Ovary (tissue), 9 donors: ENCODE data around the gene RBM23. TPM values are rescaled to one million over a fixed set of nuclear protein-coding genes. Genes with fewer than 3 reads are reported as not detected.

Experiments
- DNase-seq, 5 donors: peaks; one replicate each; pipeline ENCODE4 v3.0.0-alpha.2; 2019 to 2020
- H3K27ac ChIP-seq, 2 donors: fragments of 200-600 bp; one replicate each; pipeline versions ENCODE4 v1.5.1 to v1.8.0; 2019 to 2022
- H3K27me3 ChIP-seq: fragments of 200-600 bp; one replicate; pipeline ENCODE4 v1.8.0; 2022
- H3K36me3 ChIP-seq: fragments of 200-600 bp; sonication (generic); one replicate; pipeline ENCODE4 v1.5.1; 2019
- H3K4me1 ChIP-seq: one replicate; pipeline ENCODE4 v1.8.1; 2013; ENCODE audit warnings: mild to moderate bottlenecking, moderate library complexity; ENCODE audit not compliant: insufficient read depth
- H3K4me3 ChIP-seq: fragments of 200-600 bp; sonication (generic); one replicate; pipeline ENCODE4 v1.5.1; 2017
- H3K9me3 ChIP-seq, 2 donors: fragments of 200-600 bp in 1 of 2; sonication (generic) in 1 of 2; one replicate each; pipeline versions ENCODE4 v1.5.1 to v1.8.1; 2013 to 2019; ENCODE audit warnings: mild to moderate bottlenecking in 1 of 2, moderate library complexity in 1 of 2
- EP300 ChIP-seq: sonication (generic); formaldehyde crosslinking; IDR thresholded peaks from one replicate; pipeline ENCODE4 v1.6.1; 2017; ENCODE audit warnings: antibody characterized with exemption
- POLR2A ChIP-seq: fragments of 450-650 bp; IDR thresholded peaks from one replicate; pipeline ENCODE4 v1.6.1; 2017; ENCODE audit warnings: antibody characterized with exemption, mild to moderate bottlenecking, moderate library complexity
- WGBS, 3 donors: extraction: QIAGEN DNeasy Blood & Tissue Kit in 1 of 3; methylation state at CpG; one replicate each; pipeline versions ENCODE4 v1.1.5 to v1.1.7; 2013 to 2017; 5-methylcytosine and 5-hydroxymethylcytosine counted together
- intact Hi-C, 4 donors: fragments of 100-400 bp; cut with DNase I; formaldehyde crosslinking; loops; one replicate each; pipeline versions ENCODE4 v1.11.0 to v1.15.1; 2022 to 2023
- polyA plus RNA-seq, 2 donors: library from polyadenylated mRNA; stranded (reverse); fragments of 200-250 nt in 1 of 2; fragments of 350-450 nt in 1 of 2; fragmentation: Illumina TruSeq in 1 of 2; extraction: RNeasy Lipid Tissue Mini Kit (QIAGEN cat#74804) in 1 of 2; gene quantifications; one replicate each; pipeline ENCODE4 v1.2.3, GENCODE V29; 2013 to 2014
- total RNA-seq, 7 donors: library from RNA; depleted of rRNA in 2 of 7; stranded (reverse); fragments of >200 nt in 2 of 7; fragmentation: NEBNext Ultra II Directional in 3 of 7; extraction: Animal tissue kit (Norgen Biotek cat#: 25700) in 3 of 7; gene quantifications; one replicate each; pipeline versions ENCODE4 v1.1.0 to v1.2.4, GENCODE V29; 2016 to 2023
- TF ChIP-seq, protein P1 (sequence below), 3 donors: fragments of 450-650 bp in 2 of 3; fragments of 200-600 bp in 1 of 3; IDR thresholded peaks; one replicate each; pipeline versions ENCODE4 v1.5.1 to v1.8.0; 2016 to 2022; ENCODE audit warnings: antibody characterized with exemption in 3 of 3, mild to moderate bottlenecking in 1 of 3
- donor health status: DM: no; HTN: no; CAD: no; lungs with moderate emphysema.
- donor health status: DM: no; HTN: no; CAD: no.
- donor health status: Bipolar disorder and iron deficiency.
- donor health status: DM: yes; HTN: yes; CAD: no.
- donor health status: DM: no; HTN: no; CAD: no.
- donor health status: DM: yes; HTN: yes; CAD: no.

Gene RBM23
- total and polyA plus RNA-seq, 9 donors: 57.0 to 244 (median 105) TPM

DNA sequence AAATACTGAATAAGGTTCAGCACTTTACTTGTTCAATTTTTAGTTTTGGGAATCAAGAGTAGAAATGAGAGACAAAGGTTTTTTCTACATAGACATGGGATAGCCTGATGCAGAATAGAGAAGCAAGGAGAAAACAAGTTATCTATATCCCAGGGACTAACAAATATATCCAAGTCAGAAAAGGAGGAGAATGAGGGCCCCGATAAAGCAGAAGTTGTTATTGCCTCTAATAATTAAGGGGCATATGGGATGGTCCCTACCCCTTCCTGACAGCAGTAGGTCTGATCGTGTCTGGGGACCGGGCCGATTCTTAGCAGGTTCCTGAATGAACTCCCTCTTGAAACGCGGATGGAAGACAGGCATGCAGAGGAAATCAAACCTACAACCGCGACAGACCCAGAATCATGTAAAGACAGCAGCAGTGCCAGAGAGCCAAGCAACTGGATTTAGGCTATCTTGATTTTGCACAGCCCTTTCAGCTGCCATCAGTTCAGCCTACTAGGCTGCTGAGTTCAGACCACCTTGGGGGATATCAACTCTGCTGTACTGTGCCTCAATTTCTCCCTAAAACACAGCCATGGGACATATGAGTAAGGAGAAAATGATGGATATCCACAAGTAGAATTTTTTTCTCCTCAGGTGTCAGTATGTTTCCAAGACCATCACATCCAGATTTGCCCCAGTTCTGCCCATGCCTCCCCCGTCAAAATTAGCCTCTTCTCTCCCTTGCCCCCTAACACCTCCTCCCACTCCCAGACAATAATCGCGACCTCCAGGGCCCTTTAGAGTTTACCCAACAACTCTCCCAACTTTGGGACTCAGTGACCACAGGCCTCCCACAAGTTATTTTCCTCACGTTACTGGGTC, 9.5 kb upstream of the RBM23 start:
- WGBS, 3 donors: 5 to 13% (median 6%) methylated on average over 12 of the region's 12 CpGs

DNA sequence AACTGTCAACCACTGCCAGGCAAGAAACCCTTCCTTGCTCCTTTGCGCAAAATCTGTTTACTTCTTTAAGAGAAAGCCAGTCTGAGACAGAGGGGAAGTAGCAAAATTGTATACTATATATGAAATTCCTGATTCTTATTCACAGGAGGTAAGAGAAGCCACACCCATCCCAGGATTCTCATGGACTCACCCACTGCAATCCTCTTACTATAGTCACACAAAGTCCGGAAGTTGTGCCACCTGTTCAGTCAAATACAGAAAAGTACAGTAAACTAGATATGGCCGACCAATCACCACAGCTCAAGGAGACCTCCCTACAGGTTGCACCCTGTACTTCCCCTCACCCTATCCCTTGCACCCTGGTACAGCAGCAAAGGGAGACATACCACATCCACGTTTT, 7.4 kb upstream of the RBM23 start:
- Histone ChIP-seq H3K27ac (no peak overlapping the region), H3K36me3 (no peaks in the 10 kb centered on the region), H3K4me1 (peaks cover 3% of the 10 kb centered on the region), H3K9me3 (no peaks in the 10 kb centered on the region), H3K4me3 (no peak overlapping the region), H3K27me3 (no peaks in the 10 kb centered on the region)
- intact Hi-C loops: no loop called here
- no peak for DNase-seq
- TF ChIP-seq EP300: no peak
- TF ChIP-seq POLR2A: no peak
- TF ChIP-seq, protein P1, sequence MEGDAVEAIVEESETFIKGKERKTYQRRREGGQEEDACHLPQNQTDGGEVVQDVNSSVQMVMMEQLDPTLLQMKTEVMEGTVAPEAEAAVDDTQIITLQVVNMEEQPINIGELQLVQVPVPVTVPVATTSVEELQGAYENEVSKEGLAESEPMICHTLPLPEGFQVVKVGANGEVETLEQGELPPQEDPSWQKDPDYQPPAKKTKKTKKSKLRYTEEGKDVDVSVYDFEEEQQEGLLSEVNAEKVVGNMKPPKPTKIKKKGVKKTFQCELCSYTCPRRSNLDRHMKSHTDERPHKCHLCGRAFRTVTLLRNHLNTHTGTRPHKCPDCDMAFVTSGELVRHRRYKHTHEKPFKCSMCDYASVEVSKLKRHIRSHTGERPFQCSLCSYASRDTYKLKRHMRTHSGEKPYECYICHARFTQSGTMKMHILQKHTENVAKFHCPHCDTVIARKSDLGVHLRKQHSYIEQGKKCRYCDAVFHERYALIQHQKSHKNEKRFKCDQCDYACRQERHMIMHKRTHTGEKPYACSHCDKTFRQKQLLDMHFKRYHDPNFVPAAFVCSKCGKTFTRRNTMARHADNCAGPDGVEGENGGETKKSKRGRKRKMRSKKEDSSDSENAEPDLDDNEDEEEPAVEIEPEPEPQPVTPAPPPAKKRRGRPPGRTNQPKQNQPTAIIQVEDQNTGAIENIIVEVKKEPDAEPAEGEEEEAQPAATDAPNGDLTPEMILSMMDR (IDR thresholded peaks at IDR 0.05): no peak
- 78 to 89% (median 82%) methylated on average over 4 of the region's 4 CpGs for WGBS, 3 donors

More for the DNA sequence above, 9.5 kb upstream of the RBM23 start:
- TF ChIP-seq, protein P1 (IDR thresholded peaks at IDR 0.05): no peak
- TF ChIP-seq EP300 (no peak), POLR2A (no peak)
- Histone ChIP-seq H3K27me3 (no peaks in the 10 kb centered on the region), H3K4me3 (peak overlapping the region; percentile 73), H3K4me1 (peaks cover 3% of the 10 kb centered on the region), H3K27ac (peak overlapping the region; percentile 70 to 92), H3K36me3 (no peaks in the 10 kb centered on the region), H3K9me3 (no peaks in the 10 kb centered on the region)
- intact Hi-C loops: loop anchor here in 1 of 4 donors (2.0 kb wide), 1 partner anchor 56 kb away; no protein-coding TSS in a partner anchor
- no peak for DNase-seq

DNA sequence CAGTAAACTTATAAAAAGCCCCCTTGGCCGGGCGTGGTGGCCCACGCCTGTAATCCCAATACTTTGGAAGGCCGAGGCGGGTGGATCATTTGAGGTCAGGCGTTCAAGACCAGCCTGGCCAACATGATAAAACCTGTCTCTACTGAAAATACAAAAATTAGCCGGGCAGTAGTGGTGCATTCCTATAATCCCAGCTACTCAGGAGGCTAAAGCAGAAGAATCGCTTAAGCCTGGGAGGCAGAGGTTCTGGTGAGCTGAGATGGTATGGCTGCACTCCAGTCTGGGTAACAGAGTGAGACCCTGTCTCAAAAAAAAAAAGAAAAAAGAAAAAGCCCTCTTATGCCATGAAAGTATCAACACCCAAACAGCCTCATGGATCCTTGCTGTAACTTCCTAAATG, 6.6 kb upstream of the RBM23 start:
- no peak for TF ChIP-seq POLR2A
- TF ChIP-seq, protein P1 (IDR thresholded peaks at IDR 0.05): no peak
- no peaks in the 10 kb centered on the region for H3K4me1 ChIP-seq
- DNase-seq: no peak
- 92 to 94% (median 94%) methylated on average over 8 of the region's 8 CpGs for WGBS, 3 donors
- no peaks in the 10 kb centered on the region for H3K27me3 ChIP-seq
- intact Hi-C loops: no loop called here
- no peak overlapping the region for H3K27ac ChIP-seq
- no peaks in the 10 kb centered on the region for H3K9me3 ChIP-seq
- no peak overlapping the region for H3K4me3 ChIP-seq
- H3K36me3 ChIP-seq: no peaks in the 10 kb centered on the region

DNA sequence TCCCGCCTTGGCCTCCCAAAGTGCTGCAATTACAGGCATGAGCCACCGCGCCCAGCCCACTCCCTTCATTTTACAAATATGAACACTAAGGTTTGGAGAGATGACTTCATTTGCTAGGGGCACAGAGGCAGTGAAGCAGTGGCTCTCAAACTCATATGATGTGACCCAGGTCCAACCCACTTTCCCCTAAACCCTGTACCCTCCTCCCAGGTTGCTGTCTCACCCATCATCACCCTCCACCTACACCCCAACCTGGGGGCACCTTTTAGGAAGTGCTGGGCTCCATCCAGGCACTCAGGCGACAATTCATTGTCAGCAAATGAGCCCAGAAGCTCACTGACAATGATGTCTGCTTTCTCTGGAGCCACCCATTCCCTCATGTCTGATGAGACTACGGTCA, 4.8 kb upstream of the RBM23 start:
- peaks cover 2% of the 10 kb centered on the region for H3K4me1 ChIP-seq
- intact Hi-C loops: no loop called here
- 95 to 97% (median 97%) methylated on average over 5 of the region's 5 CpGs for WGBS, 3 donors
- no peak overlapping the region for H3K4me3 ChIP-seq
- H3K36me3 ChIP-seq: no peaks in the 10 kb centered on the region
- no peak overlapping the region for H3K27ac ChIP-seq
- no peaks in the 10 kb centered on the region for H3K9me3 ChIP-seq
- no peaks in the 10 kb centered on the region for H3K27me3 ChIP-seq
- no peak for TF ChIP-seq EP300
- TF ChIP-seq, protein P1 (IDR thresholded peaks at IDR 0.05): no peak
- TF ChIP-seq POLR2A: no peak
- DNase-seq: no peak
